Measurements from ENCODE around the gene GAS6.

- TF ChIP-seq EZH2 (IDR thresholded peaks at IDR 0.05; ENCODE audit: borderline replicate concordance, insufficient read depth, low read depth, low read length, poor library complexity, severe bottlenecking) (no peak), CTCF (IDR thresholded peaks at IDR 0.05) (no peak)
Observed at GRCh38 chr13:113791226-113791625, 72.7 kb downstream of the GAS6 start.
